ENCODE data around the gene SCAI.
"Not testable (repeated sequence)": the region's sequence is repeated elsewhere in the genome, so short reads cannot be mapped to it uniquely, and the experiment has no call there.

Gene SCAI

GRCh38 chr9:125150349-125151245 lies 7.3 kb upstream of the SCAI start:
- no peak for DNase-seq (ENCODE audit: low read depth)

GRCh38 chr9:125147401-125147951 lies 4.1 kb upstream of the SCAI start:
- no peak for DNase-seq (ENCODE audit: low read depth)

- no peak for DNase-seq (ENCODE audit: low read depth)
These were observed 2.9 kb upstream of the SCAI start for GRCh38 chr9:125146247-125146646.

- DNase-seq (ENCODE audit: low read depth) = no peak
These were observed 2.1 kb upstream of the SCAI start for GRCh38 chr9:125145425-125145824.

- no peak for DNase-seq (ENCODE audit: low read depth)
These were observed 560 bp downstream of the SCAI start for GRCh38 chr9:125142560-125143376.

- DNase-seq (ENCODE audit: low read depth) = no peak
These were observed 1.6 kb downstream of the SCAI start for GRCh38 chr9:125141751-125142150.

- DNase-seq (ENCODE audit: low read depth) = no peak
These were observed 2.1 kb downstream of the SCAI start for GRCh38 chr9:125141251-125141650.

- no peak for DNase-seq (ENCODE audit: low read depth)
These were observed 2.8 kb downstream of the SCAI start for GRCh38 chr9:125140576-125140975.

GRCh38 chr9:125137200-125137599 lies 6.1 kb downstream of the SCAI start:
- no peak for DNase-seq (ENCODE audit: low read depth)

- DNase-seq (ENCODE audit: low read depth) = no peak
These were observed 8.4 kb downstream of the SCAI start for GRCh38 chr9:125134976-125135375.

GRCh38 chr9:125133403-125134329 lies 9.7 kb downstream of the SCAI start:
- DNase-seq (ENCODE audit: low read depth) = no peak

- no peak for DNase-seq (ENCODE audit: low read depth)
These were observed 11.6 kb downstream of the SCAI start for GRCh38 chr9:125131778-125132177.

- peak; percentile 99 for DNase-seq (ENCODE audit: low read depth)
These were observed 17.1 kb downstream of the SCAI start for GRCh38 chr9:125126019-125126746.

- no peak for DNase-seq (ENCODE audit: low read depth)
These were observed 17.8 kb downstream of the SCAI start for GRCh38 chr9:125125523-125125922.

- DNase-seq (ENCODE audit: low read depth) = no peak
These were observed 22.2 kb downstream of the SCAI start for GRCh38 chr9:125121146-125121545.

- DNase-seq (ENCODE audit: low read depth) = peak; percentile 44
These were observed 23.6 kb downstream of the SCAI start for GRCh38 chr9:125119643-125120286.

- not testable (repeated sequence) for DNase-seq (ENCODE audit: low read depth)
These were observed 24.6 kb downstream of the SCAI start for GRCh38 chr9:125118696-125119095.

- DNase-seq (ENCODE audit: low read depth) = not testable (repeated sequence)
These were observed 28.8 kb downstream of the SCAI start for GRCh38 chr9:125114503-125114902.

- DNase-seq (ENCODE audit: low read depth) = no peak
These were observed 32.9 kb downstream of the SCAI start for GRCh38 chr9:125110464-125110863.

GRCh38 chr9:125108541-125108940 lies 34.8 kb downstream of the SCAI start:
- DNase-seq (ENCODE audit: low read depth) = not testable (repeated sequence)
